Measurements from ENCODE around the gene CRACR2A.

CRACR2A gene

GRCh38 chr12:3622021-3622821, 130.7 kb downstream of the CRACR2A start:
- DNase-seq (ENCODE audit: low spot score): peak; percentile 31

GRCh38 chr12:3620856-3621255, 132.1 kb downstream of the CRACR2A start:
- no peak for DNase-seq (ENCODE audit: low spot score)

DNA sequence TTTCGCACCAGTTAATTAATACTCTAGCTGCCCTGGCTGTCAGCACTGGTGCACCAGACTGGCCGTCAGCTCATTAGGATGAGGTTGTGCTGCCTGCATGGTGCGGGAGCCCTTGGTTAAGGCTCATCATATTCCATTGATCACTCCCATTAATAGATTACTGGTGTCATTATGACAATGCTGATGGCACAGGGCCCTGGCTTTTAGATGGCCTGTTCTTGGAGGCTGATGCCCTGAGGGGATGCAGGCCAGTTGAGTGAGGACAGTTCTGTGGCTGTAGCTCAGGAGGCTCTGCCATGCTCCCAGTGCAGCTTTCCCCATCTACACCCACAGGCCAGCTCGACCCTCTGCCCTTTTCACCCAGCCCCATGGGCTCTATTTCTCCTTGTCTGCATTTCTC, 135.3 kb downstream of the CRACR2A start:
- no peak for DNase-seq (ENCODE audit: low spot score)

DNA sequence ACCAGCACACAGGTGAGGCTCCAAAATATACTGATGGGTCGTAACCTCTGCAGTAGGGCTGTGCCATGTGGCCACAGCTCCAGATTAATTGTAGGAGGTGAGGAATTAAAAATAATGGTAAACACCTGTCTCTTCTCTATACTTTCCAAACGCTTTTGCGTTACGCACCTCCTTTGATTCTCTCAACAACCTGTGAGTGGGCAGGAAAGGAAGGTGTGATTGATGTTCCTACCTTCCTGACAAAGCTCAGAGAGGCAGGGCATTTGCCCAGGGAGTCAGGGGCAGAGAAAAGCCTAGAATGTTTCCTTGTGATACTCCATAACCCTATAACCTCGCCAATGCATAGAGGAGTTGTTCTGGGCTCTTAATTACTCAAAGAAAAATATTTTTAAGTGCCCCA, 137.0 kb downstream of the CRACR2A start:
- no peak for DNase-seq (ENCODE audit: low spot score)

DNA sequence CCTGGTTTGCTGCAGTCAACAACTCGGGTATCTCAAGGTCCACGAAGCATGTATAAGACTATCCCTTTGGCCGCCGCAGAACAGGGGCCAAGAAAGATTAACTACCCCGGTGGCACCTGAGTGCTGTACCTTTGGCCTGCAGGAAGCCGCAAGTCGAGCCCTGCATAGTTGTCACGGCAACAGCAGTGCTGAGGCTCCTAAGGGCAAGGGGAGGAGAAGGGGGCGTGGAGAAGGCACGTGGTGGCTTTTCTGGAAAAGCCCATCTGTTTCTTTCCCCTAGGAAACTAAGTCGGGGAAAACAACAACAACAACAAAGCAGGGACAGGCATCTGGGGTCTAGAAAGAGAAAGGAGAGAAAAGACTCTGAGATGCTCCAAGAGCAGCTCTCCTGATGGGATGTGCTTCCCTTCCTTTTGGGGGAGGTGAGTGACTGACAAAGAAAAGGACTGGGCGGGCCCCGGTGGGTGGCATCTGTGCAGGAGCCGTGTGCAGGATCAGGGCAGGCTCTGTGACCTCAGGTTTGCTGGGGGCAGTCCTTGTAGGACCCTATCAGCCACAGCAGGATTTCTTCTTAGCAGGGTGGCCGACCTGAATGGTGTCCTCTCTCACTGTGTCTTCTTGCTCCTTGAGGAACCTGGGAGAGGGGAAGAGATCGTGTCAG, 138.0 kb downstream of the CRACR2A start:
- DNase-seq (ENCODE audit: low spot score): no peak

GRCh38 chr12:3613641-3614395, 139.1 kb downstream of the CRACR2A start:
- DNase-seq (ENCODE audit: low spot score): no peak

DNA sequence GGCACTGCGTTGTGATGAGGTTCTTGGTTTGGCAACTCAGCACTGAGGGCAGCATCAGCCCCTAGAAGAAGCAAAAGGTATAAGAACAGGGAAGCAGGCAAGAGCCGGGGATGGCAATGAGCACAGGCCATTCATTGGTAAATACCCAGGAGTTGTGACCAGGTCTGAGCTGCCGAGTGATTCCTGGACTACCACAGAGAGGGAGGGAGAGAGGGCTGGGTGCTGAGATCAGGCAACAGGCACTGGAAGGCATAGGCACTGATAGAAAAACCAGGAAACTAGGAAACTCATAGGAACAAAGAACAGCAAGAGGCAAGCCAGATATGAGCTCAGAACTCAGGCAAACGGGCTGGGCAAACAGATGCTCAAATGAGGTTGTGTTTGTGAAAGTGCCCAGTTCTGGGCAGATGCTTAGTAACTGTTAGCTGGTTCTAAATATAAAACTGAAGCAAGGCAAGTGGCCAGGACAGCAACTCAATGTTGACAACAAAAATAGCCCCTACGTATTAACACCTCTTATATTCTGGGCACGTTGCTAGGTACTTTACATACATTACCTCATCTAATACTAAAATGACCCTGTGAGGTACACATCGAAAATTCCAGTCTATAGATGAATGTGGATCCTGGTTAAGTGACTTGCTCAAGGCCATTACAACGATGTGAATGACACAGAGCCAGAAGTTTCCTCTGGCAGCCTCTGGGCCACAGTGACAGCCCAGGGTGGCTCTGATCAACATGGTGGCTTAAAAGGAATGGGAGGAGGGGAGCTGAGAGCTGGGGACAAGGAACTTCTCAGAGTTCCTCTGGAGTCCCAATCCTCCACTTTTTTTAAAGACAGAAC, 140.8 kb downstream of the CRACR2A start:
- no peak for DNase-seq (ENCODE audit: low spot score)

GRCh38 chr12:3607821-3608220, 145.1 kb downstream of the CRACR2A start:
- no peak for DNase-seq (ENCODE audit: low spot score)

DNA sequence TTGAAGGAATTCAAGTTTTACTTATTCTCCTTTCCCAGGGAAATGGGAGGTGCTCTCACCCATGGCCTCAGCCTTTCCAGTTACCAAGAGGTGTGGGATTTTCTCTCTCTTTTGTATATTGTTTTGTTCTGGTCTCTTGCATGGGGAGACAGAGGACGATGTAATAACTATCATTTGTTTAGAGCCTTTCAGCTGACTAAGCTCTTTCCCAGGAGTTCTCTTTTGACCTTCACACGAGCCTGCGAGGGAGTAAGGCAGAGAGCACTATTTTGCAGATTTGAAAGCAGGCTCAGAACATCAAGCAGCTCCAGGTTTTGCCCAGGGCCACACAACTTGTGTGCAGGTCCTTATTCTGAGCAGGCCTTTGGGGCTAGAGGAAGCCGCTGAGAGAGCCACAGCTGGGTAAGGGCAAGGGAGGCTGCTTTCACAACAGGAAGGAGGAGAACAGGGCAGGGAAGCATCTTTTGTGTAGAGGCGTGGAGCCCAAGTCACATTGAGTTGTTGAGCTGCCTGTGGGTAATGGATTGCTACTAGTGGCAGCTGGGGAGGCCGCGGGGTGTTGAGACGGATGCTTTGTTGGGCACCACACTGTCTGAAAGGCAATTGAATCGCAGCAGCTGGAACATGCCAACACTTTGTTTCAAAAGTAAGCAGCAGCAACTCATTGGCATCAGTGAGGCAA, 145.7 kb downstream of the CRACR2A start:
- DNase-seq (ENCODE audit: low spot score): no peak

DNA sequence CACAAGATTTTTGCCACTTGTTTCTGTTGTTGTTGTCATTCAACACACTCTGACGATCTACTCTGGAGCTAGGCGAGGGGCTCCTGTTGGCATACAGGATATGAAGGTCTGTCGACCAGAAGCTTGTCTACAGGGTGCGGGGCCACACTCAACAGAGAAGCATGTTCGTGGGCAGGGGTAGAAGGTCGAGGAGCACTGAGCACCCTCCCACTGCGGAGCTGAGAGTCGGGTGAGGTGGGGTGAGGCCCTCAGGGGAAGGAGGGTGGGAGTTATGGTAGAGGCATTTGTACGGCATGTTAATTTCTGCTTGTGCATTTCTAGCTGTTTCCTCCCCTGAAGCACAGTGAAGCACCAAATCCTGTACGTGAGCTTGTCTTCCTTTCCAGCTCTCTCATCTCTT, 146.8 kb downstream of the CRACR2A start:
- DNase-seq (ENCODE audit: low spot score): no peak

- DNase-seq (ENCODE audit: low spot score): no peak
These were observed 147.2 kb downstream of the CRACR2A start for GRCh38 chr12:3605692-3606091.

DNA sequence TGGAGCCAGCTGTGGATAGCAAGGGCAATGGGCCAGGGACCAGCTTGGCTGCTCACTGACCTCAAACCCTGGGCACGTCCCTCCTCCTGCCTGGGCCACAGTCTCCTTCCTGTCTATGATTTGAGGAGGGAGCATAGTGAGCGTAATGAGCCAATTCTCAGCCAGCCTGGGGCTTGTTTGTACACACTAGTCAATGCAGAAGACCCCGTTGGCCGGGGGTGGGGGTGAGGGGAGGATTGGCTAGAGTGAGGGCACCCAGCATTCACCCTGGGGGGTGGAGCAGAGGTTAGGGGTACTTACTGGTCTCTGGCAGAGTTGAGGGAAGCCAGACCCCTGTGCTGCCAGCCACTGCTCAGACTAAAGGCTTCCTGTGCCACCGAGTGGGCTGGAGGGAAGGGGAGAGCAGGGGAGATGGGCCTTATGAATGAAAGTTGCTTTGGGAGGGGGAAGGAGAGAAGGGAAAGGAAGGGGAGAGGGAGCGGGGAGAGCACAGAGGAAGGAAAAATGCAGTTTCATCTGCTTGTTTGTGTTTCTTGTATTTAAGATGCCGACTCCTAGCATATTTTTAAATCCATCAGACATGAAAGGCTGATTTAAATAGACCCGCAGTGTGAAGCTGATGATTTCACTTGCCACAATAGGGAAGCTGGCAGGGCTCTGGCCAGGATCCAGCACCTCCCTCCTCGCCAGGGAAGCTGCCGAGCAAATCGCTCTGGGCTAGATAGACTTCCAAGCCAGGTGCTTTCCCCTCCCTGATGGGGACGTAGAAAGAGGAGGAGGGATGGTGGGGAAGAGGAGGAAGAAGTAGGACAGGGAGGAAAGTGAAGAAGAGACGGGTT, 147.9 kb downstream of the CRACR2A start:
- peak; percentile 18 for DNase-seq (ENCODE audit: low spot score)

- DNase-seq (ENCODE audit: low spot score): no peak
These were observed 148.6 kb downstream of the CRACR2A start for GRCh38 chr12:3604286-3604685.

- no peak for DNase-seq (ENCODE audit: low spot score)
These were observed 149.3 kb downstream of the CRACR2A start for GRCh38 chr12:3603576-3603975.

DNA sequence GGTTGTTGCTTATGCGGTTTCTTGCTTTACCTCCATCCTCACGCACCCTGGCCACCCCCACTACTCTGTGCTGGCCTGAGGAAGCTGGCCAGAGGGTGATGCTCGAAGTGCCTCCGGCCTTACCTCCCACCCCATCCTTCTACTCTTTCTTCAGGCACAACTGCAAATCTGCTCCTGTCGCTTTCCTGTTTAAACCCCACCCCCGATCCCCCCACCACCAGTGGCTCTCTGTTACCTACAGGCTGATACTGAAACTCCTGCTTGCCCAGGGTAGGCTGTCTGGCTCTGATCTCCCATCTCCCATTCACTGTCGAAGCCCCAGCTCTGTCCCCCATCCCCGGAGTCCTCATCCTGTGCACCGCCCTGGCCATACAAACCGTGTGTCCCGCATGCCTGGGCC, 150.4 kb downstream of the CRACR2A start:
- no peak for DNase-seq (ENCODE audit: low spot score)

DNA sequence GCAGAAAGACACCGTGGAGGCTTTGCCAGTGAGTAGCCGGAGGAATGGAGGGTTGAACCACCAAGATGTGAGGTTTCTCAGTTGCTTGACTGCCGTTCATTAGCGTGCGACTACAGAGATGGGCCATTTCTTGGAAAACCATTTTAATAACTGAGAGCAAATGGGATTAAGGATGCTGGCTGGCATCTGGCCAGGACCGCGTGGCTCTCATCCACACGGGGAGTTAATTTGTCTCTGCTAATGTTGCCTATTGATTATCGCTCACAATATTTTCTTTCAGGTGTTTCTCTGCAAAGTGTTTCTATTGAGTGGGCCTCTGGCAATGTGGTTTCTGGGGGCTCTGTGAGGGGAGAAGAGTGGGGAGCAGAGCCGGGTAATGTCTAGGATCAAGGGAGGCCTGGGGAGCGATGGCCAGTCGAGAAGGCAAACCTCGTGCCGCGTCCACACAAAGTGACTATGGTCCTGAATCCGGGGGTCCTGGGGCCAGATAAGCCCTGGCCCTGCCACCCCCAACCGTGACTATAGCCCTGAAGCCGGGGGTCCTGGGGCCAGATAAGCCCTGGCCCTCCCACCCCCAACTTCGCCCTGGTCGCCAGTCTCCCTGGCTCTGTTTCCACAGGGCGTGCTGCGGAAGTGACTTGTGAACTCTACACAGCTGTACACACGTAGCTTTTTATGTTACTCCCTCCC, 151.3 kb downstream of the CRACR2A start:
- no peak for DNase-seq (ENCODE audit: low spot score)

- no peak for DNase-seq (ENCODE audit: low spot score)
These were observed 152.0 kb downstream of the CRACR2A start for GRCh38 chr12:3600951-3601350.

DNA sequence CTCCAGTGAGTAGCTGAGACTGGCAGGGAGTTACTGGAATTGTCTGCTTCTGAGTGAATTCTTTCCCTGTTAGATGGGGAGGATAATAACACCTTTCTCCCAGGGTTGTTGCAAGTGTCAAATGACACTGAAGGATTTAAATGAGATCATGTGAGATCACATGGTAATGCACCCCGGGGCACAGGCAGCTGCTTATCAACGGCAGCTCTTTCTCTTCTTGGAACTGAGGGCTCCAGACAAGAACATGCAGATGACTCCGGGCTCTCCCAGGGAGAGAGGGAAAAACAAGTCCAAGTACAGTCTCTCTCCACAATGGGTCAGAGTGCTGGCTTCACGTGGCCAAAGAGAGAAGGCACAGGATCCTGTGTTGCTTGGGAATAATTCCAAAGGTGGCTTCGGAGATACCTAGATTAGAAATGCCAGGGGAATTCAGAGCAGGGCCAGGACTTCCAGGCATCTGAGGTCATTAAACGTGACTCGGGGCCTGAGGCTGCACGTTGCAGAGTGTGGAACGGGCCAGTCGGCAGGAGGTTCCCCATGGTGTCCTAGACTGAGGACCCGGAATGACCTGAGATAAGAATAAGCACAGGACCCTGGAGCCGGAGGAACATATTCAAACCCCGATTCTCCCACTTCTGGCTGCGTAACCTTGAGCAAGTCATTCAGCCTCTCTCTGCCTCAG, 152.7 kb downstream of the CRACR2A start:
- DNase-seq (ENCODE audit: low spot score): no peak
